ENCODE data around the gene SLC27A2.

SLC27A2 gene

GRCh38 chr15:50225938-50226337 lies 43.9 kb downstream of the SLC27A2 start:
- DNase-seq (ENCODE audit: low read depth) = no peak
- H3K4me3 ChIP-seq (ENCODE audit: low read length) = no peak overlapping the region
- no peak for TF ChIP-seq CTCF (conservative IDR thresholded peaks at IDR 0.05; ENCODE audit: low read depth, low read length)

- no peak overlapping the region for H3K4me3 ChIP-seq (ENCODE audit: low read length)
- TF ChIP-seq CTCF (conservative IDR thresholded peaks at IDR 0.05; ENCODE audit: low read depth, low read length) = no peak
- no peak for DNase-seq (ENCODE audit: low read depth)
Measured at GRCh38 chr15:50227076-50227475, 45.1 kb downstream of the SLC27A2 start.

- no peak for TF ChIP-seq CTCF (conservative IDR thresholded peaks at IDR 0.05; ENCODE audit: low read depth, low read length)
- no peak overlapping the region for H3K4me3 ChIP-seq (ENCODE audit: low read length)
- no peak for DNase-seq (ENCODE audit: low read depth)
Measured at GRCh38 chr15:50228866-50229265, 46.9 kb downstream of the SLC27A2 start.

GRCh38 chr15:50229336-50229735 lies 47.3 kb downstream of the SLC27A2 start:
- DNase-seq (ENCODE audit: low read depth) = no peak
- no peak overlapping the region for H3K4me3 ChIP-seq (ENCODE audit: low read length)
- no peak for TF ChIP-seq CTCF (conservative IDR thresholded peaks at IDR 0.05; ENCODE audit: low read depth, low read length)

GRCh38 chr15:50231761-50232160 lies 49.8 kb downstream of the SLC27A2 start:
- TF ChIP-seq CTCF (conservative IDR thresholded peaks at IDR 0.05; ENCODE audit: low read depth, low read length) = no peak
- no peak for DNase-seq (ENCODE audit: low read depth)
- no peak overlapping the region for H3K4me3 ChIP-seq (ENCODE audit: low read length)

GRCh38 chr15:50232791-50233190 lies 50.8 kb downstream of the SLC27A2 start:
- no peak for DNase-seq (ENCODE audit: low read depth)
- no peak for TF ChIP-seq CTCF (conservative IDR thresholded peaks at IDR 0.05; ENCODE audit: low read depth, low read length)

GRCh38 chr15:50233192-50233736 lies 51.3 kb downstream of the SLC27A2 start:
- no peak for TF ChIP-seq CTCF (conservative IDR thresholded peaks at IDR 0.05; ENCODE audit: low read depth, low read length)
- DNase-seq (ENCODE audit: low read depth) = no peak
- no peak overlapping the region for H3K4me3 ChIP-seq (ENCODE audit: low read length)

More at GRCh38 chr15:50232791-50233190, 50.8 kb downstream of the SLC27A2 start:
- H3K4me3 ChIP-seq (ENCODE audit: low read length) = no peak overlapping the region

Measured in retinal pigment epithelial cell (primary cell).